Myocyte (in vitro differentiated cells): ENCODE results near the gene SMAGP. TPM values are rescaled to one million over a fixed set of nuclear protein-coding genes. Genes with fewer than 3 reads are reported as not detected.

Source experiments
- DNase-seq: peaks from one replicate; pipeline ENCODE4 v3.0.0-alpha.2; 2012; ENCODE audit warnings: low read depth
- total RNA-seq: library from RNA; depleted of rRNA; stranded (reverse); fragments of >200 nt; gene quantifications from 2 replicates; pipeline ENCODE4 v1.2.3, GENCODE V29; 2014

The SMAGP gene
- total RNA-seq, 1 donor from 2014 or later: 2.9 TPM

DNA sequence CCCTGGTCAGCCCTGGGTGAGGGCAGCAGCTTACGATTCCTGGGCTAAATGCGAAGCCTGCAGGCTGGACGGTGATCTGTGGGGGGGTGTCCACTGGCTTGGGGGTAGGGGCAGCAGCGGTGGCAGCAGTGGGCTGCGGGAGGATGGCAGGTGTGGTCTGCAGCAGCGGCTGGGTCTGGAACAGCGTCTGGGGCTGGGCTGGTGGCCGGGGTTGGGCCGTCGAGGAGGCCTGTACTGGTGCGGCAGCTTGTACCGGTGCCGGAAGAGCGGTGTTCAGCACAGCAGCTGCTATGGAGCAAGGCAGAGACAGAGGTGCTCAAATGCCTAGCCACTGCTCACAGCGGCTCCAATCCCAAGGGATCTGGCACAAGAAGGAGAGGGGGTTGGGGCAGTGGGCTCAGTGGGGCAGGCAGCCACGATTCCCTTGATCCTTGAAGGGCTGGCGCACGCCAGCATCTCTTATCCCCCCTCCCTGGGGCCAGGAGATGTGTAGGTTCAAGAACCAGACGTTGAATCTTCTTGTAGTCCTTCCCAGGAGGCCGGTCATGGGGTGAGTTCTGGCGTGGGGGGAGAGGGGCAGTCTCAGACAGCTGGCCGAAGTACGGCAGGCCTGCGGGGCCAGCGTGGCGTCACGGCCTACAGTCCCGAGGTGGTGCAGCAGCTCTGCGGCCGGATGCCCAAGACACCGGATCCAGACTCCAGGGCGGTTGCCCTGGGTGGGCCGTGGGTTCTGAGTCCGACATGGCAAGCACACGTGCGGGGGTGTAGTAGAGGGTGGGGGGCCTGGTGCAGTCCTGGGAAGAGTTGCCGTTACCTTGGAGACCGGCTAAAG is 72.3 kb downstream of the SMAGP start:
- no peak for DNase-seq

DNA sequence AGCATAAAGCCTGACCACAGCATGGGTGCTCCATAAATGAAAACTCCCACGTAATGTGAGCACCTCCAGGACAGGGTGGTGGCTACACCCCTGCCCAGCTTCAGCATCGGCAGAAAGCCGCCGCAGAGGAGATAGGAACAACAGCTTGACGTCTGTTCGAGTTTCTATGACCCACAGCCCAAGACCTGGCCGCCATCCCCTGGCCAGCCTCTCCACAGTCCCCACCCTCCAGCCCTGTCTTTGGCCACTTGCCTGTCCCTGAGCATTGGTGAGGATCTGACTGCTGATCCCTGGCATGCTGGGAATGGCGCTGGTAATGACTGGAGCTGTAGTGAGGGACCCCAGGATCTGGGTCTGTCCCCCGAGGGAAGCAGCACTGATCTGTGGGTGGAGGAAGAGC is 73.7 kb downstream of the SMAGP start:
- DNase-seq: no peak

DNA sequence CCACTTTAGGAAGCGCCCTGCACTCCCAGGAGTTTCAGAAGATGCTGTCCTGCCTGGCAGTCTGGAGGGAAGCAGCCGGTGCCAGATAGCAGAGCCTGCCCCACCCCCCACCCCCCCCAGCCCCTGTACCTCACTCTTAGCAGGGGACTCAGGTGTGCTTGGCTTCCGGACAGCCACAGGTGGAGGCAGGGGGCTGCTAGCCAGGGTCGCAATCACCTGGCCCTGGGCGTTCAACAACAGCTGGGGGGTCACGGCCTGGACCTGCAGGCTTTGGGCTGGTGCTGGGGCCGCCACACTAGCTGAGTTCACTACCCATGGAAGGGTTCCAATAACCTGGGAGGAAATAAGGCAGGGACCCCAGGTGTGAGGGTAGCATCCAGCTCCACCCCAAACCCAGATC is 74.4 kb downstream of the SMAGP start:
- DNase-seq: no peak

Other genes with a start within 250 kb of the SMAGP start
- 35.3 and 54.9 TPM in 2 replicates for gene SLC11A2, start 244.0 kb downstream of the SMAGP start, total RNA-seq
- gene LETMD1, start 222.1 kb downstream of the SMAGP start, total RNA-seq: 33.4 and 39.8 TPM in 2 replicates
- gene CSRNP2, start 186.8 kb downstream of the SMAGP start, total RNA-seq: 33.5 and 40.0 TPM in 2 replicates
- gene TFCP2, start 97.3 kb downstream of the SMAGP start, total RNA-seq: 15.2 and 17.2 TPM in 2 replicates
- 5.1 and 5.3 TPM in 2 replicates for gene POU6F1, start 52.4 kb downstream of the SMAGP start, total RNA-seq
- 166 and 178 TPM in 2 replicates for gene DAZAP2, start 31.6 kb downstream of the SMAGP start, total RNA-seq
- not detected in 2 replicates for gene BIN2, start 53.8 kb upstream of the SMAGP start, total RNA-seq
- not detected in 2 replicates for gene CELA1, start 76.3 kb upstream of the SMAGP start, total RNA-seq
- gene GALNT6, start 121.0 kb upstream of the SMAGP start, total RNA-seq: 0.05 TPM in 1 of 2 replicates, not detected in the other
- 0.59 and 2.9 TPM in 2 replicates for gene SLC4A8, start 154.4 kb upstream of the SMAGP start, total RNA-seq